Cardiac ventricle fibroblast (primary cell): Measurements from ENCODE around the gene SOX11. TPM values are rescaled to one million over a fixed set of nuclear protein-coding genes. Genes with fewer than 3 reads are reported as not detected.

Experiments
- total RNA-seq: library from RNA; depleted of rRNA; stranded (reverse); fragments of >200 nt; gene quantifications from 2 replicates; pipeline ENCODE4 v1.2.3, GENCODE V29; 2015

Gene SOX11
- not detected in 2 replicates for total RNA-seq

DNA sequence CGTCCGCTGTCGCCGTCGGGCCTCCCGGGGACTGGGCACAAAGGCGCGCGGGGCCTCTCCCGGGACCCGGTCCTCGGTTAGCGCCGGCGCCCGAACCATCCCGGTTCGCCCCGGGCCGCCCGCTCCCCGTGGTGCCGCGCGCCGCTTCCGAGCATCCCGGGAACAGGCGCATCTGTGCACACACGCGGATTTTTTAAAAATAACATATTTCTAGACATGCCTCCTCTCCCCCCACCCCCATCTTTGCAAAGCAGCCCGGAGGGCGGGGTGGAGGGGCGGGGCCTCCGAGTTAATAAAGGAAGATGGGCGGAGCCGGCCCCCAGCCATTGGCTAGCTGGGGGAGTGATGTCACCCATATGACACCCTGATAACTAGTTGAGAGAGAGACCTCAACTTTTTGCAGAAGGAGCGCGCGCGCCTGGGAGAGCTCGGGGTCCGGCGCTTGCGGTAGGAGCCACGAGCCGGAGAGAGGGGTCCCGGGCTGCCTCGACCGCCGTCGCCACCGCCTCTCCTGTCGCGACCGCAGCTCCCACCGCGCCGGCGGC lies at the start of gene SOX11:
TSS of gene SOX11 (plus strand) at position 400 of the 545 bp plus-strand sequence. CDS start 338 bp downstream, outside the sequence.

